NCI-H1105 (cell line): ENCODE data around the gene SUSD6.
"Not testable (repeated sequence)": the region's sequence is repeated elsewhere in the genome, so short reads cannot be mapped to it uniquely, and the experiment has no call there.

Source experiments
- DNase-seq: peaks from one replicate; lab custom pipeline; 2025; lab: John Stamatoyannopoulos, UW

Gene SUSD6

DNA sequence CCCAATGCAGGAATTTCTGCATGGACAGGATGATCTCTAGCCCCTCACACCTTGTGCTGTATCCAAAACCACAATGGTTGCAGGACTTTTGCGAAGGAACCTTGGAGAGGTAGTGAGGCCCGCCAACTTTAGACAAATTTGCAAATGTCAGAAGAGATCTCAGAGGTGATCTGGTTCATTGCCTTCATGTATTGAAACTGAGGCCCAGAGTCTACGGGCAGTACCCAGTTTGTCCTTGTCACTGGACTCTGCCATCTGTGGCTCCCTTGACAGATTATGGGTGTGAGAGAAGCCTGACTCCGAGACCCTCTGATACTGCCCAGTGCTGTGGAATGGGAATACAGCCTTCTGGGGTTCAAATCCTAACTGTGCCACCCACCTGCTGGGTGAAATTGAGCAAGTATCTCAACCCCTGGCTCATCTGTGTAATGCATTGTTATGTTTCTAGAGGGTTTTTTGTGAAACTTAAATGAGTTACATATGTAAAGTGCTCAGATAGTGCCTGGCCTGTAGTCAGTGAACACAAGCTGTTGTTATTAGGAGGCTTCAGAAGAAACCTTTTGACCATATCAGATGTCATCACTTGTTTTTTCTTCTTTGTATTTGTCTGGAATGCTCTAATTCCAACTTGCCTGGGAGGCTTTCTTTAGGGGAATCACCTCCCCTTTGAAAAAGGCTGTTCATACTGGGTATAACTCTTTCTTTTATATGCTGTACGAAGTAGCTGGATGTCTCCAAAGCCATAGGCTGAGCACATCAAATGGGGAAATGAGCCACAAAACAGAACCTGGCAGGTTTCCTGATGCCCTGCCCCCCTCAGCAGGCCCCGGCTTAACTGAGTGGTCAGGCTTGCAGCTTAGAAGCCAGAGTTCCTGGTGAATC, 84.2 kb downstream of the SUSD6 start:
- peak; percentile 87 for DNase-seq

DNA sequence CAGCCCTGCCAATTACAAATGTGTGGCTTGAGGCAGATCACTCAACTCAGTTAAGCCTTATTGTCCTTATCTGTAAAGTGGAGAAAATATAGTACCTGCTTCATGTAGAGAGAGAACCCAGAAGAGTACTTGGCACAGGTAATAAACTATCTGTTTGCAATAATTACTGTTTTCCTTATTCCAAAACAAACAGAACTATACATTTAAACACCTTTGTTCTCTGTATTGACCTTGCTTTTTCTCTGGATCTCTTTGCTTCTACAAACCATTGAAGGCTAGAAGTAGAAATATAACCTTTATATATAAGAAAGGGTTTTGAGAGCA, 84.8 kb downstream of the SUSD6 start:
- no peak for DNase-seq

DNA sequence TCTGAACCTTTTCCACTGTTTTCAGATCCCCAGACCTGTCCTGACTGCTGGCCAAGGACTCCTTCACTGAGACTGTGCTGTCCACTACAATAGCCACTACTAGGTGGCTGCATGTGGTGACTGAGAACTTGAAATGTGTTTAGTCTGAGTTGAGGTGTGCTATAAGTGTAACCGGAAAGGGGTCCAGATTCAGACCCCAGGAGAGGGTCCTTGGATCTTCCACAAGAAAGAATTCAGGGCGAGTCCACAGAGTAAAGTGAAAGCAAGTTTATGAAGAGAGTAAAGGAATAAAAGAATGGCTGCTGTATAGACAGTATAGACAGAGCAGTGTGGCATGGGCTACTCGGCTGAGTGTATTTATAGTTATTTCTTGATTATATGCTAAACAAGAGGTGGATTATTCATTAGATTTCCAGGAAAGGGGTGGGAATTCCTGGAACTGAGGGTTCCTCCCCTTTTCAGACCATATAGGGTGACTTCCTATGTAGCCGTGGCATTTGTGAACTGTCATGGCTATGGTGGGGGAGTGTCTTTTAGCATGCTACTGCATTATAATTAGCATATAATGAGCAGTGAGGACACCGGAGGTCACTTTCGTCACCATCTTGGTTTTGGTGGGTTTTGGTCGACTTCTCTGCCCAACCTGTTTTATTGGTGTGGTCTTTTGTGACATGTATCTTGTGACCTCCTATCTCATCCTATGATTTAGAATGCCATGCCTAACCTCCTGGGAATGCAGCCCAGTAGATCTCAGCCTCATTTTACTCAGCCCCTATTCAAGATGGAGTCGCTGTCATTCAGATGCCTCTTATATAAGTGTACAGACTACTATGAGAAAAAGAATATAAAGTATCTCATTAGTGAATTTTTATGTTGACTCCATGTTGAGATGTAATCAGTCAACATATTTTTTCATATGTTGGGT, 85.5 kb downstream of the SUSD6 start:
- DNase-seq = no peak

- DNase-seq = no peak
Measured at GRCh38 chr14:69698572-69698971, 87.2 kb downstream of the SUSD6 start.

DNA sequence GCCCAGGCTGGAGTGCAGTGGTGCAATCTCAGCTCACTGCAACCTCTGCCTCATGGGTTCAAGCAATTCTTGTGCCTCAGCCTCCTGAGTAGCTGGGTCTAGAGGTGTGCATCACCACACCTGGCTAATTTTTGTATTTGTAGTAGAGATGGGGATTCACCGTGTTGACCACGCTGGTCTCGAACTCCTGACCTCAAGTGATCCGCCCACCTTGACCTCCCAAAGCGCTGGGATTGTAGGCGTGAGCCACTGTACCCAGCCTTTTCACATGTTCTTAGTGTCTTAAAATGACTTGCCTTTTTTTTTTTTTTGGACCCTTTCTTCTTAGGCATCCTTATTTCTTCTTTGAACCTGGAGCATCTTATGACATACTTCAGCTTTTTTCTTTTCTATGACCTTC, 87.8 kb downstream of the SUSD6 start:
- DNase-seq = not testable (repeated sequence)

- DNase-seq = peak; percentile 72
Measured at GRCh38 chr14:69699748-69700303, 88.4 kb downstream of the SUSD6 start.

DNA sequence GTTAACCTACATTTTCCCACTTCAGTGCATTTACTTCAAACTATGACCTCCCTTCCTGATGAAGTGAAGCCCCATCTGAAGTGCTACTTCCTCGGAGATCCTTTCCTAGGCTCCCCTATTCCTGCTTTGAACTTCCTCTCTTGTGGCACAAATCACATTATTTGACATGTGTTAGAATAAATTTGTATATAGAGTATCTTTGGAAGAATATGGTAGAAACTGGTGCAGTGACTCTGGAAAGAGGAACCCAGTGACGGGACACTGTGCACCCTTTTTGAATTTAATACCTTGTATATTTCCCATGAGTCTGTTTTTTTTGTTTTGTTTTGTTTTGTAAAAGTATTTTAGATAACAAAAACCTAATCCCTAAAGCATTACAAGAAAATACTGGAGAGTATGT, 89.2 kb downstream of the SUSD6 start:
- DNase-seq = no peak

- DNase-seq = no peak
Measured at GRCh38 chr14:69701291-69701690, 89.9 kb downstream of the SUSD6 start.

DNA sequence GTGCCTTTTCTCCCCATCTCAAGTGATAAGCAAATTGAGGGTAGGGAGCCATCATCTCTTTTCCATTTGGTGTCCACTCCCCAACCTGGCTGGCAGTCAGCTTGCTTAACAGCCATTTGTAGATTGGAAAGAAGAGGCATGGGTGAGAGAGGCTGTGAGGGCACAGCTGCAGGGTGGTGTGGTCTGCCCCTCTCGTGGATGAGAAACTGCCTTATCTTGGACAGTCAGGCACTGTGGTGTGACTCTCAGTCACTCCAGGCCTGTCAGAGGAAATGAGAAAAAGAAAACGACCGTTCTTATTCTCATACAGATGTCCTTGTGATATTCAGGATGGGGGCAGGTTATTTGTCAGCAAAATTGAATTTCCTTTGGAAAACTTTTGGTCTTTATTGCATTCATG, 90.5 kb downstream of the SUSD6 start:
- no peak for DNase-seq

DNA sequence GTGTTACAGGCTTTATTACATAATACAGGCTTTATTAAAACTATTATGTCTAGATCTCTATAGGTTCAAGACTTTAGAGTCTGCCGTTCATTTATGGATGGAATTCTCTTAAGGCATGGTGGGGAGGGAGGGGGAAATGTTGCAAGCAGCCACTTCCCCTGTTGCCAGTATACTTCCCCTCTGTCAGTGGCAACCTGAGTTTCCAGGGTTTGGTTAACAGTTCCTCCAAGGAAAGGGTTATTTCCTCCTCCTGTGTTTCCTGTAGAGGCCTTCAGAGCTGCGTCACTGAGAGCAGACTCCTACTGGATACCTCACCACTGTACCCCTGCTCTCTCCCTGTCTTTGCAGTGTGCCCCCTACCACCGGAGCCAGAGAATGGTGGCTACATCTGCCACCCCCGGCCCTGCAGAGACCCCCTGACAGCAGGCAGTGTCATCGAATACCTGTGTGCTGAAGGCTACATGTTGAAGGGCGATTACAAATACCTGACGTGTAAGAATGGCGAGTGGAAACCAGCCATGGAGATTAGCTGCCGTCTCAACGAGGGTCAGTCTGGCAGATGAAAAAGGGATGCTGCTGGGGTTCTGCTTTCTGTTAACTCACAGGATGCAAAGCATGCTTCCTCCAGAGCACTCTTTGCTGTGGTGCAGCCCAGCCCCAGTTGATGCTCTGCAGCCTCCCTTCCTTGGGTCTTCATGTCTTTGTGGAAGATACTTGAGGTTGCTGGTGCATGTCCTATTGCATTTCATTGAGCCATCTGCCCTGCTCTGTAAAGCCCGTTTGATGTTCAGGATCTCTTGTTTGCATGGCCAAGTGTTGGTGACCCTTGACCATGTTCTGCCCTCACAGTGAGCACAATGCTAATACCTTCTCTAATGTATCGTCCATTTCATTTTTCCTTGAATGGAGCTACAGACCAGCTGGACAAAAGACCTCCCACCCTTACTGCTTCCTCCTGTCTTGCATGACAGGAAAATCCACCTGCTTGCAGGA, 91.9 kb downstream of the SUSD6 start:
- DNase-seq = no peak

DNA sequence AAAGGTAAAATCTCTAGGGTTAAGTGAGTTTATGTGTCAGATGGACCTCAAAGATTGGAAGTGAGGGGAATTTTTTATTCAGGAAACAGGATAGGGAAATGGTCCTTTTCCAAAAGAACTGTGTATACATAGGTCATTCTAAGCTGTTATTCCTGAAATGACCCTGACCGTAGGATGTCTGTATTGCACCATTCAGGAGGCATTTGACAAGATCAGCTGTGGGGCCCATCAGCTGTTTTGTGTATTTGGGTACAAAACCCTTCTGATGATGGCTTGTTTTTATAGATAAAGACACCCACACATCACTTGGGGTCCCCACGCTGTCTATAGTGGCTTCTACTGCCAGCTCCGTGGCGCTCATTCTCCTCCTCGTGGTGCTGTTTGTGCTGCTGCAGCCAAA, 92.9 kb downstream of the SUSD6 start:
- DNase-seq = no peak

- no peak for DNase-seq
Measured at GRCh38 chr14:69705706-69706105, 94.3 kb downstream of the SUSD6 start.

DNA sequence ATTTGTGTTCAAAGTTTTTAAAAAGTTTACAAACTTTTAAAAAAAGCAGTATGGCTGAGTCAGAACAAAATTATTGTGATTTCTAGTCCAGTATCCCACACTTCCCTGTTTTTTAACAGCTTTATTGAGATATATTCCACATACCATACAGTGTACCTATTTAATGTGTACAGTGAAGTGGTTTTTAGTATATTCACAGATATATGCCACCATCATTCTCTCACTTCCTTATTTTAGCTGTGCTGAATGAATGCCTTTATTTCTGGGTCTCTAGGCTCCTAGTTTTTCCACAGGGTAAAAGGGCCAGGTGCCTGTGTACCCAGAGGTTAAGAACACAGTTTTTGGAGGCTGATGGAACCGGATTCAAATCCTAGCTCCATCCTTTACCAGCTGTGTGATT, 96.7 kb downstream of the SUSD6 start:
- DNase-seq = no peak

DNA sequence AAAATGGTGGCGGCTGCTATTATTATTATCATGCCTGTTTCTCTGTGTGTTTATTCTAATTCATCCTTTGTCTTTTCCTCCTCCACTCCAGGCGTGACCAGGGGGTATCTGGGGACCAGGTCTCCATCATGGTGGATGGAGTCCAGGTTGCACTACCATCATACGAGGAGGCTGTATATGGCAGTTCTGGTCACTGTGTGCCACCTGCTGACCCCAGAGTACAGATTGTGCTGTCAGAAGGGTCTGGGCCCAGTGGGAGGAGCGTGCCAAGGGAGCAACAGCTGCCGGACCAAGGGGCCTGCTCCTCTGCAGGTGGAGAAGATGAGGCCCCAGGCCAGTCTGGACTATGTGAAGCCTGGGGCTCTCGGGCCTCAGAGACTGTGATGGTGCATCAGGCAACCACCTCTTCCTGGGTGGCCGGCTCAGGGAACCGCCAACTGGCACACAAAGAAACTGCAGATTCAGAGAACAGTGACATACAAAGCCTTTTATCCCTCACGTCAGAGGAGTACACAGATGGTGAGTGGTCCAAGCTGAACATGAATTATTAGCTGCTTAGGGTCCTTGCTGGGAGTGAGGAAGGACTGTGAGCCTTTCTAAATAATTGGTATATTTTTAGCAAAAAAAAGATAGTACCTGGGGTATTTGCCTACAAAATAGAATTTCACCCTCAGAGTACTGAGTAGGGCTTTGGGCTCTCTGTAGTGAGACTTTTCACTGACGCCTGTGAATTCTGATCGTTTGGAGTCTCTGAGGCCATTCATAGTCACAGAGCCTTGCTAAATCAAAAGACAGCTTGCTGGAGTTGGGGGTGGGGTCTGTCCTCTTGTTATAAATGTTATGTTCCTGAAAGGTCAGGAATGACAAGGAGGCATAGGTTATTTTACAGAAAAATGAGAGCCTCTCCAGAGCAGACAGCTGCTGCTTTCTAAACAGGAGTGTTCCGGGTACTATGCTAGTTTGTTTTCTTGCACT, 97.5 kb downstream of the SUSD6 start:
- peak; percentile 21 for DNase-seq

DNA sequence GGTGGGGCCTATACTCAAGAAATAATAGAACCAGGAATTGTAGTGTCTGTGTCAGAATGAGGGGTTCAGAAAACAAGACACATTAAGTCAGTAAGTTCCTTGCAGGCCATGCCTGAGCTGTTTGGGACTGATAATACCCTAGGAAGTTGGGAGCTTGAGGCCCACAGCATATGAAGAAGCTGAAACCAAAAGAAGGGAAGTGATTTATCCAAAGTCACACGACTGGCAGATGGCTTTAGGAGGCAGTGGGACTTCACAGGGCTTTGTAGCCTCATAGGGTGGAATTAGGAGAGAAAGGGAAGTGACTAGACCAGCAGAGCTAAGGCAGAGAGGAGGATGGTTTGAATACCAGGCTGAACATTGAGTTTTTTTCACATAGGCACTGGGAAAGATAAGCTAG, 99.0 kb downstream of the SUSD6 start:
- no peak for DNase-seq

GRCh38 chr14:69711065-69711464, 99.7 kb downstream of the SUSD6 start:
- DNase-seq = peak; percentile 95

DNA sequence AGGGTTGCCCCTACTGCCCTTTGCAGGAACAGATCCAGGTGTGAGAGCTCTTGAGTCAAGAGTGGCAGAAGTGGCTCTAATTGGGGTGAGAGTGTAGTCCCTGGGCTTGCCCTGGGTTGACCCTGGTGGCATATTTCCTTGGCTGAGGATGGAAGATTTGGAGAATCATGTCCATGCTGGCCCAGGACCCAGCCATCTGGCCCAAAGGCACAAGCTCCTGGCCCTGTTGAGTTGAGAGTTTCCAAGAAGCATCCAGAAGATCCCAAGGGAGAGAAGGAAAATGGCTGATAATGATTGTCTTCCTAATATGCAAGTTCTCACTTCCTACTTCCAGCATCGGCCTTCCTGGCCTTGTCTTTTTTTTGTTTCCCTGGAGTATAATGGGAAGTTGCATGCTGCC, 100.1 kb downstream of the SUSD6 start:
- DNase-seq = peak; percentile 75

GRCh38 chr14:69711881-69712560, 100.6 kb downstream of the SUSD6 start:
- DNase-seq = no peak

DNA sequence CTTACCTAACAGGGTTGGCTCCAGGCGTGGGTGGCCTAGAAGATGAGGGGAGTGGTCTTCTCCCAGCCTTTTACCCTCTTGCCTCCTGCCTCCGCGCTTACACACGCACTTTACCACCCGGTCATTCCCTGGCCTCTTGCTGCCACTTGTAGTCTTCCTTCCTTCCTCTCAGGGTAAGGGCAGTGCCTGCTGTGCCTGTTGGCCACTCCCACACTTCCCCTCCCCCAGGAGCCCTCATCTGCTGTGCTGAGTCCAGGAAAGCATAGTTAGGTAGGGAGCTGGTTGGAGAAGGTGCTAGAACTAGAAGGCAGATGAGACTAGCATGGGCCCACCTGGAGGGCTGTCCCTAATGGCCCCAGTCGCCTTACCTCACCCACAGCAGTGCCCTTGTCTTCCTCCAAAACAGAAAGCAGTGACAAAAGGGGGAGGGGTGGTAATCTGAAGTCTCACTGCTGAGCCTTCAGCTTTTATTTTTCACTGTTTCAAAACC, 101.2 kb downstream of the SUSD6 start:
- peak; percentile 64 for DNase-seq
